ENCODE results near the gene GHITM.
"Not testable (repeated sequence)": the region's sequence is repeated elsewhere in the genome, so short reads cannot be mapped to it uniquely, and the experiment has no call there.

Gene GHITM, protein sequence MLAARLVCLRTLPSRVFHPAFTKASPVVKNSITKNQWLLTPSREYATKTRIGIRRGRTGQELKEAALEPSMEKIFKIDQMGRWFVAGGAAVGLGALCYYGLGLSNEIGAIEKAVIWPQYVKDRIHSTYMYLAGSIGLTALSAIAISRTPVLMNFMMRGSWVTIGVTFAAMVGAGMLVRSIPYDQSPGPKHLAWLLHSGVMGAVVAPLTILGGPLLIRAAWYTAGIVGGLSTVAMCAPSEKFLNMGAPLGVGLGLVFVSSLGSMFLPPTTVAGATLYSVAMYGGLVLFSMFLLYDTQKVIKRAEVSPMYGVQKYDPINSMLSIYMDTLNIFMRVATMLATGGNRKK

DNA sequence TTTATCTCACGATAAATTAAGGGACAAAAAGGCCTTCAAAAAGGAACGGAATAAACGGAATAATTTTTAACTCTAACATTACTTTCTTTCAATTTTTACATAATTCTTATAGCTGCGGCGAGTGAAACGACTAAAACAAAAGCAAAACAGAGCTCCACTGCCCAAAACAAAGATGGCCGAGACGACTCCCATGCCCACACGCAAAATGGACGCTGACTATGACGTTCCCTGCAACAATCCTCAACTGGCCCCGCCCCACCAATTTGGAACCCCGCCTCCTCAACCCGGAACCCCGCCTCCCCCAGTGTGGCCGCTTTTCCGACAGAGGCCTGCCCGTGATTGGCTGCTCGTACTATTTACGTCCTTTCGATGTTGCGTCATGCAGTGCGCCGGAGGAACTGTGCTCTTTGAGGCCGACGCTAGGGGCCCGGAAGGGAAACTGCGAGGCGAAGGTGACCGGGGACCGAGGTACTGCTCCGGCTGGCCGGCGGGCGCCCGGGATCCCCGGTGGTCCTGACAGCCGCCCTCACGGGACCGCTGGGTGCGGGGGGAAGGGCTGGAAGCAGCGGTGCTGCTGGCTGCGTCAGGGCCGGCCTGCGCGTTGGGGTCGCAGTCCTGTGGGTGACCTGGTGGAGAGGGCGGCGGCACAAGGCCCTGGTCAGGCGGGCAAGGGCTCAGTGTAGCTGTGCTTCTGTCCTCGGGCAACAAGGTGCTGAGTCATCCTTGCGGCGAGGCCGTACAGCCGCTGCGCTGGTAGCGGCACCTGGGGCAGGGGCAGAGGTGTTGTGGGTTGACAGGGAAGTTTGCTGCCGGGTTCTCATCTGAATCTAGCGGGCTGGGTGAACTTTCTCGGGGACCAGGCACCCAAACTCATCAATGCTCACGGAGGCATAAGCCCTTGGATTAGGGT, at the start of gene GHITM:
GHITM (plus strand) TSS at position 384 of the 910 bp plus-strand sequence. CDS start 1,992 bp downstream, outside the sequence.
- DNase-seq (ENCODE audit: low read depth), result peak; percentile 98

DNA sequence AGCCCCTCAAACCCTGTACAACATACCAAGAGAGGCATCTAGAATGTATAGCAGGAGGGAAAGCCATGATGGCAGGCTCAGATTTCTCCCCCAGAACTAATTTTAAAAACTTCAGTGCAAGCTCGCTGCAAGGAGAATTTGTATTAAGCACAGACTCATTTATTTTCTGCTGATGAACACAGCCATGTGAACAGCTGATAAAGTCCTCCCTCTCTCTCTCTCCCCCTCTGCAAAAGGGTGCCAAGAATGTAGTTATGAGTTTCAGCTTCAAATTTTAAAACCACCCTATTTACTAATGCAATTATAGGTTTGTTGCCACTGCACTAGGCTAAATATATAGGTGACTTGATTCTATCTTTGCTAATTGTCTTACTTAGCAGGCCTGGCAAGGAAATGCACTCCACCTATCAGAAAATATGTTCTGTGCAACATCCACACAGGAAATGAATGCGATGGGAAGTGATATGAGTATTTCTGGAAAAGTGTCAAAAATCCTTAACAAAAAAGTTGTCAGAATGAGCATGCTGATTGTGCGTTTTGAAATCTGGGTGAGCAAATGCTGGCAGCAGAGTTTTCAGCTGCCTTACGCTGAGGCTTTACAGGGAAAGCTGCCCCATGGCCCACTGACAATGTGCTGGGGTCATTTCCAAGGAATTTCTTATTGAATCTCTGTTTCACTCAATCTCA, 43.4 kb upstream of the GHITM start:
- DNase-seq (ENCODE audit: low read depth), result no peak

DNA sequence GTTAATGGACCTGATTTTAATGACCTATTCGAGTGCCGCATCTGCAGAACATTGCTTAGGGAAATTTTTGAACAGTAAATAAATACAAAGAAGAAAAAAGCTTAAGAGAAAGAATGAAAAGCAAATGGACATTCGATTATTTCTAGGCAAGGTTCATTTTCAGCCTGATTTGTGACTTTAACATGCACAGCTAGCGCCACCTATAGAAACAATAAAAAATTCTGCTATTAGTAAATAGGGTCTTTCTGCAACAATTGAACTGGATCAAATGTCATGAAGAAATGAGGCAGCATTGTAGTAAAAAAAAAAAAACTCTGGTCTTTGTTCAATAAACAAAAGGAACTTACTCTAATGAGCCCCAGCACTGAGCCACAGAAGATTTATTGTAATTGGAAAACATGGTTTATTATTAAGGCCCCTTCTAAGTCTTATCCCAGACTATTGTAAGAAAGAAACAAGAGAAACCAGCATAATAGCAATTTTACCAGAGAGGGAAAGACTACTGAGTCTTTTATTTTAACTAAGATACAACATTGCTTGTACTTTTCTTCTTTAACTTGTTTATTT, 41.4 kb upstream of the GHITM start:
- no peak for DNase-seq (ENCODE audit: low read depth)

DNA sequence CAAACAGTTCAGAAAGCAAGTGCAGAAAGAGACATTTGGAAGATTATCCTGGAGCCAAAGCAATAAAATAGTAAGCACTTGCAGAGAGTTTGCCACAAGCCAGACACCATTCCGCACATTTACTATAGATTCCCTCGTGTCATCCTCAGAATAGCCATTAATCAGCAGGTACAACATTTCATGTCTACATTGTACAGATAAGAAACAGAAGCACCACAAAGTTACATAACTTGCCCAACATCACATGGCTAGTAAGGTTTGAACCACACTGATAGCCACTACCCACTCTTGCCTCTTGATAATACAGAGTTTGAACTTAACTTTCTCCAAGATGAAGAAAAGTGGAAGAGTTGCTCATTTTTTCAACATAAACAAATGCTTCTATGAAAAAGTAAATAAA, 40.6 kb upstream of the GHITM start:
- no peak for DNase-seq (ENCODE audit: low read depth)

DNA sequence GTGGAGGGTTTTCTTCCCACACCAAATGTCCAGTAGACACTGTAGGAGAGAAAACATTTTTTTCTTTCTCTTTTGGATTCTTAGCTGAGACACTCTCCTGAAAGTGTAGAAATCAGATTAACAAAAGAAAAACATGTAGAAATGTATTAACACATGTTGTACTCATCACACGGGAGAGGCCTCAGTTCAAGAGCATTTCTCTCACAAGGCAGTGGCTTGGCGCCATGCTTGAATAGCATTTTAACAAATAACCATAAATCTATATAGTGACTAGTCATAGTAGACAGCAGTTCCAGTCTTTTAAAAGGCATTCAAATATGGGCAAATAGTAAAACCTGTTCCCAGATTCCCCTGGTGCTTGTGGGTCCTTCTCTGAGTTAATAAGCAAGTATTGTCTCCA, 38.3 kb upstream of the GHITM start:
- no peak for DNase-seq (ENCODE audit: low read depth)

DNA sequence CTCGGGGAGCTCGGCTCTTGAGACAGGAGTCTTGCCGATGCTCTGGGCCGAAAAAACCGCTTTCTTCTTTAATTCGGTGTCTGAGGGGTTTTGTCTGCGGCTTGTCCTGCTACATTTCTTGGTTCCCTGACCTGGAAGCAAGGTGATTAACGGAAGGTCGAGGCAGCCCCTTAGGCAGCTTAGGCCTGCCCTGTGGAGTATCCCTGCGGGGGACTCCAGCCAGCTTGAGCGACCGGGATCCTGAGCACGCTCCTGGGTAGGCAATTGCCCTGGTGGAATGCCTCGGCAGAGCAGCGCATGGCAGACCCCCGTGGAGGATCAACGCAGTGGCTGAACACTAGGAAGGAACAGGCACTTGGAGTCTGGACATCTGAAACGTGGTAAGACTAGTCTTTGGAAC, 30.5 kb upstream of the GHITM start:
- no peak for DNase-seq (ENCODE audit: low read depth)

DNA sequence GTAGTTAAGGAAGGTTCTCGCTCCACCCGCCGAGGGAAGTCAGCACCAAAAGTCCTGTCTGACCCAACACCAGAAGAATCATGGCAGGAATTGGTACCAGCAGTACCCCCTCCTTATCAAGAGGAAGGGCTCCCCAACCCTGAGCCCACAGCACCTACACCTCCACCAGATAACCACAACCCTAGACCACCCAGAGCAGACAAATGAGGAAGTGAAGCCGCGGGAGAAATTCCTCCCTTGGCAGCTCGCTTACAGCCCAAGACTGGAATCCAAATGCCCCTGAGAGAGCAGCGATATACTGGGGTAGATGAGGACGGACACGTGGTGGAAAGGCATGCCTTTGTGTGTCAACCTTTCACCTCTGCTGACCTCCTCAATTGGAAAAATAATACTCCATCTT, 29.5 kb upstream of the GHITM start:
- not testable (repeated sequence) for DNase-seq (ENCODE audit: low read depth)

DNA sequence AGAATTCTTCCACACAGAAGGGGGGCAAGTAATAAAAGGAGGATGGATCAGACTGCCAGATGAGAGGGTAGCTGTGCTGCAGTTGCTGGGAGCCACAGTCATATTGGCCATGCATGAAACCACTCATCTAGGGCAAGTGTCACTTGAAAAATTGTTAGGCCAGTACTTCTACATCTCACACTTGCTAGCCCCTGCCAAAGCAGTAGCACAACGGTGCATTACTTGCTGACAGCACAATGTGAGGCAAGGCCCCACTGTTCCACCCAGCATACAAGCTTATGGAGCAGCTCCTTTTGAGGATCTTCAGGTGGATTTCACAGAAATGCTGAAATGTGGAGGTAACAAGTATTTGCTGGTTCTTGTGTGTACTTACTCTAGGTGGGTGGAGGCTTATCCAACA, 25.8 kb upstream of the GHITM start:
- not testable (repeated sequence) for DNase-seq (ENCODE audit: low read depth)

DNA sequence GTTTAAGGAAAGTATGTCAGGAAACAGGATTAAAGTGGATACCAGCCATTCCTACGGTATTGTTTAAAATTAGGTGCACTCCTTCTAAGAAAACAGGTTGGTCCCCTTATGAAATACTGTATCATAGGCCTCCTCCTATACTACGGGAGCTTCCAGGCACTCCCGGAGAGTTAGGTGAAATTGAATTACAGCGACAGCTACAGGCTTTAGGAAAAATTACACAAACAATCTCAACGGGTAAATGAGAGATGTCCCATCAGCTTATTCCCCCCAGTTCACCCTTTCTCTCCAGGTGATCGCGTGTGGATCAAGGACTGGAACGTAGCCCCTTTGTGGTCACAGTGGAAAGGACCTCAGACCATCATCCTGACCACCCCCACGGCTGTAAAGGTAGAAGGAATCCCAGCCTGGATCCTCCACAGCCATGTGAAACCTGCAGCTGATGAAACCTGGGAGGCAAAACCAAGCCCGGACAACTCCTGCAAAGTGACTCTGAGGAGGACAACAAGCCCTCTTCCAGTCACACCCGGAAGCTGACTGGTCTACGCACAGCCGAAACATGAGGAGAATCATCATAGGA, 25.1 kb upstream of the GHITM start:
- DNase-seq (ENCODE audit: low read depth), result no peak

DNA sequence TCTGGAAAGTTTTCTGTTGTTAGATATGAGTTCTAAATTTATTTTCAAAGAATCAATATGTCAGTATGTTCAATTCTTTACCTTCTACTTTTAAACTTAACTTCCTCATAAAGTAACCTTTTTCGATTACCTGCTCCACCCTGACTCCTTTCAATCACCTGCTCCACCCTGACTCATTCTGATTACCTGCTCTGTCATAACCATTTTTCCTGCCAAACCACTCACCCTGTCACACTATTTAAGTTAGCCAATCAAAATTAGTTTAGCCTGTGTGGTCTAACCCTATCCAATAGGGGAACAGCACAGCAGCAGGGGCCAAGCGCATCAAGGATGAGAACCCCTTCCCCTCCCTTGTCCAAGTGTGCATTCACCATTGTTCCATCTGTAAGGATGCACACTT, 22.1 kb upstream of the GHITM start:
- not testable (repeated sequence) for DNase-seq (ENCODE audit: low read depth)

DNA sequence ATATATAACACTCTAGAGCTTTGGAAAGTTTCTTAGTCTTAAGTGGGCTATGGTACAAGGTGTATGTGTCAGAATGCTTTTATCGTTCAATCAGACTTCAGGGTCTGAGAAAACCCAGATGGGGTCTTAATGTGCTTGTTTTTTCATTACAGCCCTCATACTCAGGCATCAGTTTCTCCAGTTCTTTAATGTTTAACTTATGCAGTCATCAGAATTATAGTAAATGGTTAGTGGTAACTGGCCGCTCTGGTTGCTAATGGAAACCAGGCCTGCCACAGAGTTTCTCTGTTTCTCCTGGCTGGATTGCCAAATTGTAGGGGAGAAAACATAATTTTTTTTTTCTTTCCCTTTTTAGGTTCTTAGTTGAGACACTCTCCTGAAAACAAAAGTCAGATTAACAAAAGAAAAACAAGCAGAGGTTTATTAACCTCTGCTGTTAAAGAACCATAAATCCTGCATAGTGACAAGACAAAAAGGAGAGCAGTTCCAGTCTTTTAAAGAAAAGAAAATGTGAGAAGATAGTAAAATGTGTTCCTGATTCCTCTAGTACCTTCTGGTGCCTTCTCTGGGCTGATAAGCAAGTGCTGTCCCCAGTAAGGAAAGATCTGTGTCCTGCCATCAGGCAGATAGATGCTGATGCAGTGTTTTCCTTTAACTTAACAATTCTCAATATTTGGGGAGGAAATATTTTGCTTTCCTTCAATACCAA, 21.5 kb upstream of the GHITM start:
- DNase-seq (ENCODE audit: low read depth), result no peak

DNA sequence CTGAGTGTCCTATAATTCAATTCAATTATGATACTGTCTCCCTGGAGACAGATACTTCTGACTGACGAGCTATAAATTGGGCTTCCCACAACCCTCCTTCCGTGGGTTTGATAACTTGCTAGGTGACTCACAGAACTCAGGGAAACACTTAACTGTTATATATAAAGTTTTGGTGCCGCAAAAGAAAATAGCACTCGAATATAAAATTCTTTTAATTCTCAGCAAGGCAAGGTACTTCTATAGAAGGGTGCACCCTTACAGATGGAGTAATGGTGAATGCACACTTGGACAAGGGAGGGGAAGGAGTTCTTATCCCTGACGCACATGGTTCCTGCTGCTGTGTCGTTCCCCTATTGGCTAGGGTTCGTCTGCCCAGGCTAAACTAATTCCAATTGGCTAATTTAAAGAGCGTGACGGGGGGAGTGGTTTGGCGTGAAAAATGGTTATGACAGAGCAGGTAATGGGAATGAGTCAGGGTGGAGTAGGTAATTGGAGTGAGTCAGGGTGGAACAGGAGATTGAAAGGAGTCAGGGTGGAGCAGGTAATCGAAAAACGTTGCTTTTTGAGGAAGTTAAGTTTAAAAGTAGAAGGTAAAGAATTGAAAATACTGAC, 20.8 kb upstream of the GHITM start:
- no peak for DNase-seq (ENCODE audit: low read depth)

DNA sequence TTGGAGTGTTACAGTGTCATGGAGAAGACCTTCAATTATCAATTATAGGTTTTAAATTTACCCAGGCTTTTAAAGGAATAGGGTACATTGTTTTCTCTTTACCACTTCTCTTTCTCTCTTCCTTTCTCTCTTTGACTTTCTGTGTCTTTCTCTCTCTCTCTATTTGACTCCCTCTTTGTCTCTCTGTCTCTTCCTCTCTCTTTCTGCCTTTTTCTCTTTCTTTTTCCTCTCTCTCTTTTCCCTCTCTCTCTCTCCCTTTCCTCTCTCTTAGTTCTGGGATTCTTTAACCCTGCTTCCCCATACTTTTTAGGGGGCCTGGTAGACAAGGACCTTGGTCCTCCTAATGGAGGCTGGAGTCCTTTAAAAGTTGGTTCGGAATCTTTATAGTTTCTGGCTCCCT, 15.9 kb upstream of the GHITM start:
- DNase-seq (ENCODE audit: low read depth), result no peak

DNA sequence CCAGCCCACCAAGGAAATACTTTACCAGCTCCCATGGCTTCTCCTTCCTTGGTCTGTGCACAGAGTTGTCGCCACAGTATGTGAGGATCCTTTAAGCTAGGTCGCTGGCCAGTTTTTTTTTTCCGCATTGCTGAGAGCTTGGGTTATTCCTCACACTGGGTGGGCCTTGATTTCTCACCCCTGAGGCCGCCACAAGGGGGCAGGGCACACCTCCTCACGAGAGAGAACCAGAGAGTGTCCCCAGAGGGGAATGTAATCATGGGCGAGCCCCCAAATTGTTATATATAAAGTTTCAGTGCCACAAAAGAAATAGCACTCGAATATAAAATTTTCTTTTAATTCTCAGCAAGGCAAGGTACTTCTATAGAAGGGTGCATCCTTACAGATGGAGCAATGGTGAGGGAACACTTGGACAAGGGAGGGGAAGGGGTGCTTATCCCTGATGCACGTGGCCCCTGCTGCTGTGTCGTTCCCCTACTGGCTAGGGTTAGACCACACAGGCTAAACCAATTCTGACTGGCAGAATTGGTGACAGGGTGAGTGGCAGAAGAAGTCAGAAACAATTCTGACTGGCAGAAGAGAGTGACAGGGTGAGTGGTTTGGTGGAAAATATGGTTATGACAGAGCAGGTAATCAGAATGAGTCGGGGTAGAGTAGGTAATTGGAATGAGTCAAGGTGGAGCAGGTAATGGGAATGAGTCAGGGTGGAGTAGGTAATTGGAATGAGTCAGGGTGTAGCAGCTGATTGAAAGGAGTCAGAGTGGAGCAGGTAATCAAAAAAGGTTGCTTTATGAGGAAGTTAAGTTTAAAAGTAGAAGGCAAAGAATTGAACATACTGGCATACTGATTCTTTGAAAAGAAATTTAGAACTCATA, 13.2 kb upstream of the GHITM start:
- not testable (repeated sequence) for DNase-seq (ENCODE audit: low read depth)

DNA sequence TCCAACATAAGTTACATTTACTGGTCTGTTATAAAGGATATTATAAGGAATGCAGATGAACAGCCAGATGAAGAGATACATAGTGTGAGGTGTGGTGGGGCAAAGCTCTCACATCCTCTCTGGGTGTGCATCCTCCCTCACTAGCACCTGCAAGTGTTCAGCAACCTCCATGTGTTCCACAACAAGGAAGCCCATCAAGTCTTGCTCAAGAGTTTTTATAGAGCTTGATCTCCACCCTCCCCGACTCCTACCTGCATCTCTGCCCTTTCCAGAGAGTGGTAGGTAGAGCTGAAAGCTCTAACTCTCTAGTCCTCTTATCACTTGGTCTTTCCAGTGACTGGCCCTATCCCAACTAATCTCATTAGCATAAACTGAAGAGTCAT, 12.5 kb upstream of the GHITM start:
- DNase-seq (ENCODE audit: low read depth), result no peak

DNA sequence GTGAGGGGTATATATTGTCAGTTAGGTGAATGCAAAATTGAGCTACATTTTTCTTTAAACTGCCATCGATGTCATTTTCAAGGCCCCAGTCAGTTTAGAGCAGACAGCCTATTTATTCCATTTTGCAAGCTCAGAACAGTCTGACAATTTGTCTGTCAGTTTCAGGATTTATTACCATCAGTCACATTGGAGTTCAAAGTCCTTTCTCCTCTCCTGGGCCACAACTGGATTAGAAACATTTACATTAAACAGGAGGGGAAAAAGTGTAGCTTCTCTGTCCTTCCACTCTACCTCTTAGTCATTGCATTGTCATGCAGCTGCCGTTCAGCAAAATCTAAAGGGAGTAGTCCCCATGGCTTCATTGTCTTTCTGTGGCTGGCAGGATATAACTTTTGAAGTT, 3.5 kb upstream of the GHITM start:
- DNase-seq (ENCODE audit: low read depth), result no peak

DNA sequence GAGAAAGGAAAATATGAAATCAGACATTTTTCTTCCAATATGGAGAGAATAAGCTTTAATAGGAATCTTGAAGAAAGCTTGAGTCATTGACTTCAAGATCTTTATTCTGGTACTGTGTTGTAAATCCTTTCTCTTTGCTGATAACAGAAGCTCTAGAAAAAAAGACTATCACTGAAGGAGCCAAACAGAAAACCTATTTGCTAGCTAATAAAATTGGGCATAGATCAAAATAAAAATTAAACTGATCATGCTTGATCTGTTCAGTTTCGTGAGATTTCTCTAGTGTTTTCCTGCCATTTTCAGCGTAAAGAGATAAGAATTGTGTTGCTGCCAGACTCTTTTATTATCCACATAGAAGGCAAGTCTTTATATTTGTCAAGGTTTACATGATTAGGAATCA, 1.5 kb upstream of the GHITM start:
- DNase-seq (ENCODE audit: low read depth), result no peak

DNA sequence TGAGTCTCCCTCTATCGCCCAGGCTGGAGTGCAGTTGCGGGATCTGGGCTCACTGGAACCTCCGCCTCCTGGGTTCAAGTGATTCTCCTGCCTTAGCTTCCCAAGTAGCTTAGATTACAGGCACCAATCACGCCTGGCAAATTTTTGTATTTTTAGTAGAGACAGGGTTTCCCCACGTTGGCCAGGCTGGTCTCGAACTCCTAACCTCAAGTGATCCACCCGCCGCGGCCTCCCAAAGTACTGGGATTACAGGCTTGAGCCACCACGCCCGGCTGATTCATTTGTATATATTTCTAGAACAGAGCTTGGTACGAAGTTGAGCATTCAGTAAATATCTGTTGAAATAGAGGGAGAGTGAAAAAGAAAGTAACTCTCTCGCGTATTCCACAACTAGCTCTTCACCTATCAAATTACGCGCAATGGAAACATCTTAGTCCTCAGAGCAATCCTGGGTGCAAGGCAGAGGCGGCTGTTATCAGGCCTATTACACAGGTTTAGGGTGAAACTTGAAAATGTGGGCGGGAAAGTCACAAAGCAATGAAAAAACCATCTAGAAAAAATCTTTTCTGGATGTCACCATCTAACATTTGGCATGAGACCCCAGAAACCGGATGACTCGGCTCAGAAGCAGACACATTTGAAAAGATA, 707 bp upstream of the GHITM start:
- DNase-seq (ENCODE audit: low read depth), result no peak

DNA sequence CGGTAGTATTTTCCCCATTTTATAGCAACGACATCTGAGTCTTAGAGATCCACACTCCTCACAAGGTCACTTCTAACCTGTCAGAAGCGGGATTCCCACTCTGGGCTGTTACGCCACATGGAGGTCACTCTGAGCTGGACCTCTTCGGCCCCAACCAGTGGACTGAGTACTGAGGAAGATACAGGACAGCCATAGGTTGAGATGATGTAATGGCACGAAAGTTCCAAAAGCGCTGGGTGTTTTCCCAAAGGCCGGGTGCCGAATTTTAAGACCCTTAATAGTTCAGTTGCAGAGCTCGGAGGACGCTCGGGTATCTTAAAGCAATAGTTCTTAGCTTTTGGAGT, 699 bp downstream of the GHITM start:
- peak; percentile 7 for DNase-seq (ENCODE audit: low read depth)

DNA sequence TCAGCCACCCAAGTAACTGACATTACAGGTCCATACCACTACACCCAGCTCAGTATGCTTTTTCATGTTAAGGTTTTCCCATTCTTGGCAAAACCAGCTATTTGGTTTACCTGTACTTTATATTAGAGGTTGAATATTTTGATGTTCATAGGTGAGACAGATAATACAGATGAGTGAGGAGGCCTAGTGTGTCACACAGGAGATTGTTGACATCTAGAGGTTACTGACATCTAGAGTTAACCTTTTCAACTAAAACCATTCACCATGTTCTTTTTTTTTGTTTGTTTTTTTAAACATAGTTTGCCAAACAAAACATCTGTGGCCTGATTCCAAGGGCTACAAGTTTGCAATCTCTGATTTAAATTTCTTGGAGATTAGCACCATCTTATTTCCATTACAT, 8.0 kb downstream of the GHITM start:
- no peak for DNase-seq (ENCODE audit: low read depth)
